Measurements from ENCODE around the gene HEMGN.

HEMGN gene

DNA sequence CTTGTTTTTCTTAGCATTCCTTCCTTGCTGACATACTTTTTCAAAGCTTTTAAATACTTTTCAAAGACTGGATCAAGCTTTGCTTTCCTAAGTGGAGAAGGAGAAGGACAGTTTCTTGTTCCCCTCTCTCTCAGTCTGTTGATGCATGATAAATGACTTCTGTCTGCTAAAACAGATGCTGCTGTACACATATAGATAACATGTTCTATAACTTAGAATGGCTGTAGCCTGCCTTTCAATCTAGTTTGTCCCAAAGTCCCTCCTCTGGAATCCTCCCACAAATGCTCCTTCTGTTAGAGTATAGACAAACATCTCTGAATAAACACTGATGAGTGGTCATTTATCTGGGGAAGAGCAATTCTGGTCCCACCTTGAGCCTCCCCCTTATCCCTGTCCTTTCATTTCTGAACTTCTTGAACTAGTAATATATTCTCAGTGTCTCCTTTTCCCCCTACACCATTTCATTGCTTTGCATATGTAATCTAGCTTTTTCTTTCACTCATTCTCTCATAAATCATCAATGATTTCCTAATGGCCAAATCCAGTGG is 5.4 kb upstream of the HEMGN start:
- TF ChIP-seq, protein P1, sequence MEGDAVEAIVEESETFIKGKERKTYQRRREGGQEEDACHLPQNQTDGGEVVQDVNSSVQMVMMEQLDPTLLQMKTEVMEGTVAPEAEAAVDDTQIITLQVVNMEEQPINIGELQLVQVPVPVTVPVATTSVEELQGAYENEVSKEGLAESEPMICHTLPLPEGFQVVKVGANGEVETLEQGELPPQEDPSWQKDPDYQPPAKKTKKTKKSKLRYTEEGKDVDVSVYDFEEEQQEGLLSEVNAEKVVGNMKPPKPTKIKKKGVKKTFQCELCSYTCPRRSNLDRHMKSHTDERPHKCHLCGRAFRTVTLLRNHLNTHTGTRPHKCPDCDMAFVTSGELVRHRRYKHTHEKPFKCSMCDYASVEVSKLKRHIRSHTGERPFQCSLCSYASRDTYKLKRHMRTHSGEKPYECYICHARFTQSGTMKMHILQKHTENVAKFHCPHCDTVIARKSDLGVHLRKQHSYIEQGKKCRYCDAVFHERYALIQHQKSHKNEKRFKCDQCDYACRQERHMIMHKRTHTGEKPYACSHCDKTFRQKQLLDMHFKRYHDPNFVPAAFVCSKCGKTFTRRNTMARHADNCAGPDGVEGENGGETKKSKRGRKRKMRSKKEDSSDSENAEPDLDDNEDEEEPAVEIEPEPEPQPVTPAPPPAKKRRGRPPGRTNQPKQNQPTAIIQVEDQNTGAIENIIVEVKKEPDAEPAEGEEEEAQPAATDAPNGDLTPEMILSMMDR (conservative IDR thresholded peaks at IDR 0.05), result no peak

DNA sequence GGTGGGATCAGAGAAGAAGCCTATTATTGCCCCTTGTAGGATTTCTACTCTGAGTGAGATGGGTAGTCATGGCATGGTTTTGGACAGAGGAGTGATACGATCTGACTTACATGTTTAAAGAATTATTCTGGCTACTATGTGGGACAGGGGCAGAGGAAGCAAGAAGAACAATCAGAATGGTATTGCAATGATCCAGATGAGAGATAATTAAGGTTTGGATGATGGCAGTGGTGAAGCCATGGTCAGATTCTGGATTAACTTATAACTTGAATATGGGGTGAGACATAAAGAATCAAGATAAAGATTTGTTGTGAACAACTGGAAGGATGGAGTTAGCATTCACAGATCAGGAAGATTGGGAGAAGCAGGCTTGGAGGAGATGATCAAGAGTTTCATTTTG is 3.4 kb upstream of the HEMGN start:
- H3K27ac ChIP-seq, result no peak overlapping the region
- TF ChIP-seq, protein P1 (conservative IDR thresholded peaks at IDR 0.05), result no peak

More for the DNA sequence above, 5.4 kb upstream of the HEMGN start:
- no peak overlapping the region for H3K27ac ChIP-seq

DNA sequence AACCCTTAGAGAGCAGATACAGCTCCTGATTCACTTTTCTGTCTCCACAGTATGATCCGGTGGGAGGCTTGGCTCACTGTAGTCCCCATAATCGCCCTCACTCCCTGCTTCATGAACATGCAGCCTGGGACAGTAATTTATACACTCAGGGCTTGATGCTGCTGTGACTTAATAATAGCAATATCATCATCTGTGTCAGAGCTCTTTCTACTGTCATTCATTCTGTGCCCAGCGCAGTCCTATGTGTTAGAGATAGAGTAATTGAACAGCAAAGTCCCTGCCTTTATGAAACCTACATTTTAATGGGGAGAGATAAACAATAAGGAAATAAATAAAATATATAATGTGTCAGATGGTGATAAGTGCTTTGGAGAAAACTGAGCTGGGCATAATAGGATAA is 2.8 kb upstream of the HEMGN start:
- no peak overlapping the region for H3K27ac ChIP-seq
- TF ChIP-seq, protein P1 (conservative IDR thresholded peaks at IDR 0.05), result no peak

DNA sequence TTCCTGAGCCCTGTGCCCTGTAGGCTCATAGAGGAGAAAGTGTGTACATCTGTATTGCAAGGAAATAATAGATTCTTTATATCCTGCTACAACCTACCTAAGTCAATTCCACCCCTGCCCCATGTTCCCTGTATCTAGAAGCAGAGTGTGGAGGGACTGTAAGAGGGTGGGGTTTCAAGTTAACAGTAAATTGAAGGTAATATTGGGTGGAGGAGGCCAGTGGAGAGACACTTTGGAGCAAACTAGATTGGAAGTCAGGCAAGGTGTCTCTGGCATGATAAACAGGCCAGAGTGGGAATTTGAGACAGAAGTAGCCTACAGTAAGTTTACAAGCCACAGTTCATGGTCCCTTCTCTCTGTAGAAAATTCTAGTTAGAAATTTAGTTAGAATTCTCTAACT is 2.3 kb upstream of the HEMGN start:
- no peak overlapping the region for H3K27ac ChIP-seq

DNA sequence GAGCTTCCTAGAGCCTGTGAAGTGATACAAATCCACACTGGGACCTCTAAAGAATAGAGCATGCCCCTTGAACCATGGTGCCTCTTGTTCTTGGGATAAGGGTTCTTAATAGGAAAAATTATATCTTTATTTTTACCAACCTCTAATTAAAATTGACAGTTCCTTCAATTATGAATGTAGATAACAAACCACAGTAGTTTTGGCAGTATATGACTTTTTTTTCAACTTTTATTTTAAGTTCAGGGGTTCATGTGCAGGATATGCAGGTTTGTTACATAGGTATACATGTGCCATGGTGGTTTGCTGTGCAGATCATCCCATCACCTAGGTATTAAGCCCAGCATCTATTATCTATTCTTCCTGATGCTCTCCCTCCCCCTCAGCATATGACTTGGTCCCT is 974 bp downstream of the HEMGN start:
- TF ChIP-seq, protein P1 (conservative IDR thresholded peaks at IDR 0.05), result no peak
- no peak overlapping the region for H3K27ac ChIP-seq

More for the DNA sequence above, 2.3 kb upstream of the HEMGN start:
- TF ChIP-seq, protein P1 (conservative IDR thresholded peaks at IDR 0.05), result no peak

DNA sequence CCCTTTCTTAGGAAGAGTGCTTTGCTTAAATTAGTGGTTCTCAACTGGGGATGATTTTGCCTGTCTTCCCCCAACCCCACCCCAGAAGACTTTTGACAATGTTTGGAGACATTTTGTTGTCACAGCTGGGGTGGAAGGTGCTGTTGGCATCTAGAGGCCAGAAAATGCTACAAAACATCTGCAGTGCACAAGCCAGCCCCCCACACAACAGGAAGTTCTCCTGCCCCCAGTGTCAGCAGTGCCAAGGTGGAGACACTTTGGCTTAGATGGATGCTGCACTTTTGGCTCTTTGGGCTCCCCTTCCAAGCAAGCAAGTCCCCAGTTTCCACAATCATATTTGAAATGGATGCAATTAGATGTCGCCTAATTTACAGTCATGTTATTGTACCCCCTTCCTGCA is 2.7 kb downstream of the HEMGN start:
- TF ChIP-seq, protein P1 (conservative IDR thresholded peaks at IDR 0.05), result no peak
- no peak overlapping the region for H3K27ac ChIP-seq

DNA sequence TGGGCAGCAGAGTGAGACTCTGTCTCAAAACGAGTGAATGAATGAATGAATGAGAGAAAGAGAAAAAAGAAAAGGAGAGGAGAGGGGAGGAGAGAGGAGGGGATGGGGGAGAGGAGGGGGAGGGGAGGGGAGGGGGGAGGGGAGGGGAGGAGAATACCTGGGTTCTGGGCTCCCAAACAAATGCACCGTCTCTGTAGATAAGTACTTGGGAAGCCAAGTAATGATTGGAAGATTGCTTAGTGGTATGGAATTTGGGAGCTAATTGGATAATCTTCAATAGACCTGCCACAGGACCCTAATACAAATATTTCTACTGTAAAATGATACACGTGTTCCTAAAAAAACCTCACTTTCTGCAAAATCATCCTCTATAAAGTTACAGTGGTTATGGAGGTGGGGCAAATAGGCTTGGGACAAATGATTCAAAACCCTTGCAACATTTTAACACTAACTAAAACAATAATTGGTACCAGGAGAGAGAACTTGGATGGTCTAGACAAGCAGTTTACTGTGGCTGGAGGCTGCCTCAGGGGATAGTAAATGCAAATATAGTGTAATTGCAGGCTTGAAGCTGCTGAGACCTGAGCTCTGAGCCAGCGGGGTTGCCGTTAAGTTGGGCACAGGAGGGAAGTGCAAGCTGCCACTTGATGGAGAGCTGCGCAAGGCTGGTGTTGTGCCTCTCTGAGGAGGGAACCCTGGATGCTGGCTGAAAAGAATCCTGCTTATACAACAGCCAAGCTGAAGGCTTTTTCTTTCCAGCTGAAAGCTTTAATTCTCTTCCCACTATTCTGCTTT is 3.5 kb downstream of the HEMGN start:
- no peak overlapping the region for H3K27ac ChIP-seq
- TF ChIP-seq, protein P1 (conservative IDR thresholded peaks at IDR 0.05), result no peak
